ENCODE data around the gene RTF2.

GRCh38 chr20:56427797-56428196, 40.6 kb upstream of the RTF2 start:
- TF ChIP-seq CTCF (IDR thresholded peaks at IDR 0.05), result no peak
- no peak for TF ChIP-seq POLR2AphosphoS5 (IDR thresholded peaks at IDR 0.05; ENCODE audit: low read depth, low read length)
- no peak for TF ChIP-seq SIN3A (IDR thresholded peaks at IDR 0.05; ENCODE audit: borderline replicate concordance, insufficient read depth, low read depth, low read length)
- TF ChIP-seq, protein P1, sequence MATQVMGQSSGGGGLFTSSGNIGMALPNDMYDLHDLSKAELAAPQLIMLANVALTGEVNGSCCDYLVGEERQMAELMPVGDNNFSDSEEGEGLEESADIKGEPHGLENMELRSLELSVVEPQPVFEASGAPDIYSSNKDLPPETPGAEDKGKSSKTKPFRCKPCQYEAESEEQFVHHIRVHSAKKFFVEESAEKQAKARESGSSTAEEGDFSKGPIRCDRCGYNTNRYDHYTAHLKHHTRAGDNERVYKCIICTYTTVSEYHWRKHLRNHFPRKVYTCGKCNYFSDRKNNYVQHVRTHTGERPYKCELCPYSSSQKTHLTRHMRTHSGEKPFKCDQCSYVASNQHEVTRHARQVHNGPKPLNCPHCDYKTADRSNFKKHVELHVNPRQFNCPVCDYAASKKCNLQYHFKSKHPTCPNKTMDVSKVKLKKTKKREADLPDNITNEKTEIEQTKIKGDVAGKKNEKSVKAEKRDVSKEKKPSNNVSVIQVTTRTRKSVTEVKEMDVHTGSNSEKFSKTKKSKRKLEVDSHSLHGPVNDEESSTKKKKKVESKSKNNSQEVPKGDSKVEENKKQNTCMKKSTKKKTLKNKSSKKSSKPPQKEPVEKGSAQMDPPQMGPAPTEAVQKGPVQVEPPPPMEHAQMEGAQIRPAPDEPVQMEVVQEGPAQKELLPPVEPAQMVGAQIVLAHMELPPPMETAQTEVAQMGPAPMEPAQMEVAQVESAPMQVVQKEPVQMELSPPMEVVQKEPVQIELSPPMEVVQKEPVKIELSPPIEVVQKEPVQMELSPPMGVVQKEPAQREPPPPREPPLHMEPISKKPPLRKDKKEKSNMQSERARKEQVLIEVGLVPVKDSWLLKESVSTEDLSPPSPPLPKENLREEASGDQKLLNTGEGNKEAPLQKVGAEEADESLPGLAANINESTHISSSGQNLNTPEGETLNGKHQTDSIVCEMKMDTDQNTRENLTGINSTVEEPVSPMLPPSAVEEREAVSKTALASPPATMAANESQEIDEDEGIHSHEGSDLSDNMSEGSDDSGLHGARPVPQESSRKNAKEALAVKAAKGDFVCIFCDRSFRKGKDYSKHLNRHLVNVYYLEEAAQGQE (IDR thresholded peaks at IDR 0.05; ENCODE audit: insufficient read depth in 1 of 2, low read depth in 2 of 2, low read length in 1 of 2), result no peak
